K562 (cell line): Measurements from ENCODE around the gene ARHGEF25. TPM values are rescaled to one million over a fixed set of nuclear protein-coding genes. Genes with fewer than 3 reads are reported as not detected.
"Not testable (repeated sequence)": the region's sequence is repeated elsewhere in the genome, so short reads cannot be mapped to it uniquely, and the experiment has no call there.

Experiments used
- ATAC-seq: fragments of 200-7000 bp; cut with Tn5 transposase; 3 replicates; pipeline ENCODE4 v1.9.1; 2020; ENCODE audit warnings: moderate library complexity
- BruUV-seq: library from RNA; stranded (reverse); fragments of 400-500 nt; replicated peaks from 2 replicates; lab custom pipeline; 2021; lab: Mats Ljungman, UMichigan
- CTCF ChIA-PET: fragments of 300-600 bp; formaldehyde crosslinking; extraction: SDS; loops from one replicate; lab custom pipeline; 2021; ENCODE audit warnings: low intra/inter-chr PET ratio; lab: Yijun Ruan, JAX
- POLR2A ChIA-PET: fragments of 300-600, 350-650 bp; sonication (Branson Sonifier 250); formaldehyde crosslinking; extraction: SDS; loops from one replicate; lab custom pipeline; 2021; ENCODE audit warnings: antibody characterized with exemption, inconsistent platforms; lab: Yijun Ruan, JAX
- DNase-seq, 4 experiments: peaks; one replicate each; pipeline versions ENCODE4 v3.0.0 to v3.0.0-alpha.2; 2011 to 2018; ENCODE audit warnings: low spot score in 3 of 4, mixed read lengths in 3 of 4; ENCODE audit errors: extremely low read depth in 1 of 4
- FAIRE-seq: peaks from 2 replicates; lab custom pipeline; 2011; peaks lifted over from hg19 to GRCh38; lab: Jason Lieb, UNC
- H2AFZ ChIP-seq: 2 replicates; pipeline ENCODE4 v1.6.0; 2011; ENCODE audit warnings: low read depth, low read length, control low read depth, inconsistent platforms
- H3K27ac ChIP-seq: fragments of 200-600 bp; 3 replicates; pipeline ENCODE4 v1.8.0; 2011; ENCODE audit warnings: low read depth, mild to moderate bottlenecking, control low read depth, inconsistent platforms, low read length, moderate library complexity, mixed read lengths; ENCODE audit errors: extremely low read depth
- H3K27me3 ChIP-seq, 2 experiments: fragments of 300-600 bp in 1 of 2; 2 replicates in 1 of 2; 3 replicates in 1 of 2; pipeline versions ENCODE4 v1.6.0 to v1.8.0; 2011; ENCODE audit warnings: inconsistent platforms in 2 of 2, low read length in 2 of 2, mild to moderate bottlenecking in 1 of 2, mixed read lengths in 1 of 2, moderate library complexity in 1 of 2; ENCODE audit not compliant: control insufficient read depth in 2 of 2, insufficient read depth in 2 of 2
- H3K36me3 ChIP-seq: fragments of 300-600 bp; 3 replicates; pipeline ENCODE4 v1.8.0; 2011; ENCODE audit warnings: mild to moderate bottlenecking, low read length, inconsistent platforms; ENCODE audit not compliant: control insufficient read depth, insufficient read depth
- H3K4me1 ChIP-seq, 2 experiments: fragments of 200-600 bp in 1 of 2; replicated peaks in 1 of 2; 2 replicates in 1 of 2; 3 replicates in 1 of 2; pipeline versions ENCODE4 v1.5.1 to v1.8.0; 2011; ENCODE audit warnings: inconsistent platforms in 2 of 2, low read length in 2 of 2, mild to moderate bottlenecking in 1 of 2, mixed read lengths in 1 of 2, moderate library complexity in 1 of 2; ENCODE audit not compliant: control insufficient read depth in 2 of 2, insufficient read depth in 2 of 2
- H3K4me2 ChIP-seq: 2 replicates; pipeline ENCODE4 v1.6.1; 2011; ENCODE audit warnings: low read length, control low read depth, inconsistent platforms, mixed read lengths; ENCODE audit not compliant: insufficient read depth
- H3K4me3 ChIP-seq: fragments of 200-600 bp; sonication (generic), shearing (Covaris generic); 2 replicates; pipeline ENCODE4 v1.5.1; 2016; ENCODE audit warnings: control low read depth, inconsistent platforms
- H3K79me2 ChIP-seq: fragments of 200-600 bp; 3 replicates; pipeline ENCODE4 v1.8.0; 2011; ENCODE audit warnings: low read length, inconsistent platforms; ENCODE audit not compliant: control insufficient read depth, insufficient read depth
- H3K9ac ChIP-seq, 2 experiments: 2 replicates each; pipeline versions ENCODE4 v1.6.0 to v1.6.1; 2011; ENCODE audit warnings: low read depth in 2 of 2, low read length in 2 of 2, control low read depth in 1 of 2, inconsistent platforms in 1 of 2, mild to moderate bottlenecking in 1 of 2, mixed read lengths in 1 of 2; ENCODE audit not compliant: insufficient read depth in 1 of 2
- H3K9me1 ChIP-seq: one replicate; pipeline ENCODE4 v1.6.0; 2011; ENCODE audit warnings: inconsistent platforms, mild to moderate bottlenecking, low read length, moderate library complexity; ENCODE audit not compliant: control insufficient read depth, insufficient read depth
- H3K9me3 ChIP-seq: replicated peaks from 2 replicates; pipeline ENCODE4 v1.5.1; 2011; ENCODE audit warnings: low read depth, low read length, inconsistent platforms; ENCODE audit not compliant: control insufficient read depth, insufficient read depth
- H4K20me1 ChIP-seq: replicated peaks from 2 replicates; pipeline ENCODE4 v1.6.1; 2011; ENCODE audit warnings: low read length, inconsistent platforms, mixed read lengths; ENCODE audit not compliant: control insufficient read depth, insufficient read depth
- CEBPG ChIP-seq, 3 experiments: fragments of 200-800 bp in 1 of 3; sonication (Bioruptor generic) in 1 of 3; sonication (generic) in 1 of 3; formaldehyde crosslinking in 1 of 3; IDR thresholded peaks in 2 of 3; conservative IDR thresholded peaks in 1 of 3; 2 replicates each; pipeline versions ENCODE4 v1.6.1 to v1.8.0; 2016 to 2022; ENCODE audit warnings: missing compliant biosample characterization in 2 of 3, missing genetic modification characterization in 2 of 3, mild to moderate bottlenecking in 1 of 3, missing genetic modification reagents in 1 of 3
- WGBS: fragments of 100-300 bp; shearing (Covaris generic); methylation state at CpG from one replicate; pipeline ENCODE4 v1.1.6; 2016; ENCODE audit warnings: low coverage, mixed read lengths; ENCODE audit not compliant: insufficient coverage; ENCODE audit errors: missing lambda C conversion rate; 5-methylcytosine and 5-hydroxymethylcytosine counted together
- in situ Hi-C: fragments of 300-500 bp; cut with MboI; formaldehyde crosslinking; loops from 4 replicates; pipeline ENCODE4 v1.15.0; 2018; ENCODE audit warnings: inconsistent platforms, mixed read lengths
- intact Hi-C: fragments of 100-400 bp; cut with micrococcal nuclease; formaldehyde crosslinking; loops from 2 replicates; pipeline ENCODE4 v1.14.2; 2022
- polyA plus RNA-seq, 8 experiments: library from polyadenylated mRNA; depleted of rRNA in 4 of 8; stranded (reverse) in 5 of 8; unstranded in 3 of 8; fragments of >200 nt; fragmentation: Nextera tagmentation in 2 of 8; fragmentation: Illumina TruSeq in 1 of 8; extraction: Ambion mirVana in 2 of 8; extraction: Trizol in 1 of 8; gene quantifications; 2 replicates each; pipeline versions ENCODE4 v1.2.1 to v1.2.3, GENCODE V29; 2011 to 2014; ENCODE audit warnings: inconsistent platforms in 1 of 8, missing spikeins in 1 of 8
- total RNA-seq, 7 experiments: library from RNA; depleted of rRNA in 6 of 7; stranded (reverse); fragments of >200 nt in 6 of 7; fragmentation: Illumina TruSeq in 2 of 7; extraction: Trizol in 2 of 7; gene quantifications; 2 replicates each; pipeline versions ENCODE4 v1.2.1 to v1.2.3, GENCODE V29; 2011 to 2021; ENCODE audit warnings: low replicate concordance in 1 of 7
- TF ChIP-seq, protein P1 (sequence below), 2 experiments: IDR thresholded peaks in 1 of 2; conservative IDR thresholded peaks in 1 of 2; 2 replicates each; pipeline ENCODE4 v1.6.1; 2016; ENCODE audit warnings: low read depth in 2 of 2, mild to moderate bottlenecking in 1 of 2, missing compliant biosample characterization in 1 of 2, missing genetic modification characterization in 1 of 2, moderate library complexity in 1 of 2
- TF ChIP-seq, protein P2 (sequence below): fragments of 450-650 bp; formaldehyde crosslinking; IDR thresholded peaks from 2 replicates; pipeline ENCODE4 v1.4.0; 2022; ENCODE audit warnings: mild to moderate bottlenecking, moderate library complexity
- TF ChIP-seq, protein P3 (sequence below): fragments of 450-650 bp; IDR thresholded peaks from 2 replicates; pipeline ENCODE4 v1.6.1; 2018; ENCODE audit not compliant: partially characterized antibody

Gene ARHGEF25
- total and polyA plus RNA-seq, 9 of the 15 experiments (the other 6 are each of a cell fraction or from before 2014, with no cell fraction given), result 0.13 to 17.3 (median 11.6) TPM

DNA sequence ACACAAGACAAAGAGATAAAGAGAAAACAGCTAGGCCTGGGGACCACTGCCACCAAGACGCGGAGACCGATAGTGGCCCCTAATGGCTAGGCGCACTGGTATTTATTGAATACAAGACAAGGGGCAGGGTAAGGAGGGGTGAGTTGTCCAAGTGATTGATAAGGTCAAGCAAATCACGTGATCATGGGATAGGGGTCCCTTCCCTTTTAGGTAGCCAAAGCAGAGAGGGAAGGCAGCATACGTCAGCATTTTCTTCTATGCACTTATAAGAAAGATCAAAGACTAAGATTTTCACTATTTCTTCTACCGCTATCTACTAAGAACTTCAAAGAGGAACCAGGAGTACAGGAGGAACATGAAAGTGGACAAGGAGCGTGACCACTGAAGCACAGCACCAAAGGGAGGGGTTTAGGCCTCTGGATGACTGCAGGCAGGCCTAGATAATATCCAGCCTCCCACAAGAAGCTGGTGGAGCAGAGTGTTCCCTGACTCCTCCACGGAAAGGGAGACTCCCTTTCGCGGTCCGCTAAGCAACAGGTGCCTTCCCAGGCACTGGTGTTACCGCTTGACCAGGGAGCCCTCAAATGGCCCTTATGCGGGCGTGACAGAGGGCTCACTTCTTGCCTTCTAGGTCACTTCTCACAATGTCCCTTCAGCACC is 22.2 kb upstream of the ARHGEF25 start (continued):
- TF ChIP-seq, protein P1, sequence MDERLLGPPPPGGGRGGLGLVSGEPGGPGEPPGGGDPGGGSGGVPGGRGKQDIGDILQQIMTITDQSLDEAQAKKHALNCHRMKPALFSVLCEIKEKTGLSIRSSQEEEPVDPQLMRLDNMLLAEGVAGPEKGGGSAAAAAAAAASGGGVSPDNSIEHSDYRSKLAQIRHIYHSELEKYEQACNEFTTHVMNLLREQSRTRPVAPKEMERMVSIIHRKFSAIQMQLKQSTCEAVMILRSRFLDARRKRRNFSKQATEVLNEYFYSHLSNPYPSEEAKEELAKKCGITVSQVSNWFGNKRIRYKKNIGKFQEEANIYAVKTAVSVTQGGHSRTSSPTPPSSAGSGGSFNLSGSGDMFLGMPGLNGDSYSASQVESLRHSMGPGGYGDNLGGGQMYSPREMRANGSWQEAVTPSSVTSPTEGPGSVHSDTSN (CRISPR knock-in tag; IDR thresholded peaks at IDR 0.05; ENCODE audit: low read depth), result not testable (repeated sequence)
- TF ChIP-seq, protein P1 (tag; conservative IDR thresholded peaks at IDR 0.05; ENCODE audit: low read depth), result peak; percentile 37; the same call in 1 of the 2 replicates

DNA sequence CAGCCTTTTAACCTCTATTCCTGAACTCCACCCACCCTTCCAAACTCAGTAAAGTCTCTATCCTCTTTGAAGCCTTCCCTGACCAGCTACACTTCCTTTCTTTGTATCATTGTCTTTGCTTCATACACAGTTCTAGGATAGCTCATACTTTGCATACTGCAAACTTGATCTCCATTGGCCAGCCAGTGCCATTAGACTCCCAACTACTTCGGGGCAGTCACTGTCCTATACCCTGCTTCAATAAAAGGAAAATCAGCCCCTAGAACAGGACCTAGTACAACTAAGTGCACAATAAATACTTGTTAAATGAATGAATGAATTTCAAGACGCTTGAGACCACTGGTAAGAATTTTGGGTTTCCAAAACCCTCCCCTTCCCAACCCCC is 20.8 kb upstream of the ARHGEF25 start:
- 10% methylated on average over 2 of the region's 2 CpGs for WGBS
- H2AFZ ChIP-seq, result peak overlapping the region; percentile 97
- H3K9me1 ChIP-seq, result no peaks in the 10 kb centered on the region
- peaks cover 21% of the 10 kb centered on the region; the same call in 2 of the 3 replicates for H3K36me3 ChIP-seq
- no peaks in the 10 kb centered on the region for H4K20me1 ChIP-seq
- POLR2A ChIA-PET, result interaction anchor here (0.6 to 4.2 kb wide), 6 partner anchors 10 to 149 kb away, joined by 3 to 20 read pairs (median 4); no protein-coding TSS in a partner anchor
- peaks cover 27% of the 10 kb centered on the region for H3K79me2 ChIP-seq
- in situ Hi-C loops, result no loop called here
- CTCF ChIA-PET, result no interaction called here
- peak overlapping the region; percentile 81 to 98 for H3K9ac ChIP-seq
- no peaks in the 10 kb centered on the region for H3K27me3 ChIP-seq
- H3K27ac ChIP-seq, result peak overlapping the region; percentile 84
- no peaks in the 10 kb centered on the region for H3K9me3 ChIP-seq
- peak overlapping the region; percentile 77 for H3K4me2 ChIP-seq
- H3K4me1 ChIP-seq, result peaks cover 22 to 23% of the 10 kb centered on the region in 2 experiments
- TF ChIP-seq, protein P2, sequence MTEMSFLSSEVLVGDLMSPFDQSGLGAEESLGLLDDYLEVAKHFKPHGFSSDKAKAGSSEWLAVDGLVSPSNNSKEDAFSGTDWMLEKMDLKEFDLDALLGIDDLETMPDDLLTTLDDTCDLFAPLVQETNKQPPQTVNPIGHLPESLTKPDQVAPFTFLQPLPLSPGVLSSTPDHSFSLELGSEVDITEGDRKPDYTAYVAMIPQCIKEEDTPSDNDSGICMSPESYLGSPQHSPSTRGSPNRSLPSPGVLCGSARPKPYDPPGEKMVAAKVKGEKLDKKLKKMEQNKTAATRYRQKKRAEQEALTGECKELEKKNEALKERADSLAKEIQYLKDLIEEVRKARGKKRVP, result no peak
- TF ChIP-seq CEBPG (CRISPR knock-in tag; IDR thresholded peaks at IDR 0.05) (0 out of 2 replicates have a peak, but pooled peaks have one; percentile 11), CEBPG (tag; conservative IDR thresholded peaks at IDR 0.05 in 1 of 2, IDR thresholded peaks at IDR 0.05 in 1 of 2) (no peak)
- TF ChIP-seq, protein P3, sequence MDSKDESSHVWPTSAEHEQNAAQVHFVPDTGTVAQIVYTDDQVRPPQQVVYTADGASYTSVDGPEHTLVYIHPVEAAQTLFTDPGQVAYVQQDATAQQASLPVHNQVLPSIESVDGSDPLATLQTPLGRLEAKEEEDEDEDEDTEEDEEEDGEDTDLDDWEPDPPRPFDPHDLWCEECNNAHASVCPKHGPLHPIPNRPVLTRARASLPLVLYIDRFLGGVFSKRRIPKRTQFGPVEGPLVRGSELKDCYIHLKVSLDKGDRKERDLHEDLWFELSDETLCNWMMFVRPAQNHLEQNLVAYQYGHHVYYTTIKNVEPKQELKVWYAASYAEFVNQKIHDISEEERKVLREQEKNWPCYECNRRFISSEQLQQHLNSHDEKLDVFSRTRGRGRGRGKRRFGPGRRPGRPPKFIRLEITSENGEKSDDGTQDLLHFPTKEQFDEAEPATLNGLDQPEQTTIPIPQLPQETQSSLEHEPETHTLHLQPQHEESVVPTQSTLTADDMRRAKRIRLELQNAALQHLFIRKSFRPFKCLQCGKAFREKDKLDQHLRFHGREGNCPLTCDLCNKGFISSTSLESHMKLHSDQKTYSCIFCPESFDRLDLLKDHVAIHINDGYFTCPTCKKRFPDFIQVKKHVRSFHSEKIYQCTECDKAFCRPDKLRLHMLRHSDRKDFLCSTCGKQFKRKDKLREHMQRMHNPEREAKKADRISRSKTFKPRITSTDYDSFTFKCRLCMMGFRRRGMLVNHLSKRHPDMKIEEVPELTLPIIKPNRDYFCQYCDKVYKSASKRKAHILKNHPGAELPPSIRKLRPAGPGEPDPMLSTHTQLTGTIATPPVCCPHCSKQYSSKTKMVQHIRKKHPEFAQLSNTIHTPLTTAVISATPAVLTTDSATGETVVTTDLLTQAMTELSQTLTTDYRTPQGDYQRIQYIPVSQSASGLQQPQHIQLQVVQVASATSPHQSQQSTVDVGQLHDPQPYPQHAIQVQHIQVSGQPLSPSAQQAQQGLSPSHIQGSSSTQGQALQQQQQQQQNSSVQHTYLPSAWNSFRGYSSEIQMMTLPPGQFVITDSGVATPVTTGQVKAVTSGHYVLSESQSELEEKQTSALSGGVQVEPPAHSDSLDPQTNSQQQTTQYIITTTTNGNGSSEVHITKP, result peak; percentile 90
- TF ChIP-seq, all 486 proteins: peak for 2
- FAIRE-seq (no peak), DNase-seq (peak in 1 of 4 experiments; percentile 20), ATAC-seq (peak; percentile 11)
- peak overlapping the region; percentile 72 for H3K4me3 ChIP-seq
- intact Hi-C loops, result no loop called here
- BruUV-seq, result TSS peak; percentile 78
